OCI-LY1 (cell line): ENCODE measurements around the gene GRAP2.
"Not testable (repeated sequence)": the region's sequence is repeated elsewhere in the genome, so short reads cannot be mapped to it uniquely, and the experiment has no call there.

ENCODE experiments used
- H2AFZ ChIP-seq: fragments of 200-600 bp; sonication (generic), shearing (Covaris generic); 2 replicates; pipeline ENCODE4 v1.6.0; 2014; ENCODE audit warnings: antibody characterized with exemption, mild to moderate bottlenecking, low read length
- H3F3A ChIP-seq: fragments of 200-600 bp; sonication (generic), shearing (Covaris generic); 2 replicates; pipeline ENCODE4 v1.6.0; 2014; ENCODE audit warnings: mild to moderate bottlenecking, antibody characterized with exemption, low read length, moderate library complexity; ENCODE audit not compliant: insufficient read depth
- H3K27ac ChIP-seq: fragments of 200-600 bp; sonication (generic); 2 replicates; pipeline ENCODE4 v1.5.1; 2014; ENCODE audit warnings: low read length, mixed run types, mild to moderate bottlenecking, low read depth; ENCODE audit not compliant: poor library complexity, severe bottlenecking
- H3K27me3 ChIP-seq: fragments of 200-600 bp; sonication (generic); 2 replicates; pipeline ENCODE4 v1.6.0; 2014; ENCODE audit warnings: antibody characterized with exemption, mild to moderate bottlenecking, low read length, moderate library complexity; ENCODE audit not compliant: insufficient read depth
- H3K36me3 ChIP-seq: fragments of 200-600 bp; sonication (generic); 2 replicates; pipeline ENCODE4 v1.6.1; 2014; ENCODE audit warnings: mild to moderate bottlenecking, antibody characterized with exemption, low read length, moderate library complexity, mixed read lengths; ENCODE audit not compliant: insufficient read depth
- H3K4me1 ChIP-seq: fragments of 200-600 bp; sonication (generic); 2 replicates; pipeline ENCODE4 v1.5.1; 2014; ENCODE audit warnings: mild to moderate bottlenecking, low read length, moderate library complexity; ENCODE audit not compliant: insufficient read depth, severe bottlenecking
- H3K4me2 ChIP-seq: fragments of 200-600 bp; sonication (generic), shearing (Covaris generic); 2 replicates; pipeline ENCODE4 v1.6.1; 2014; ENCODE audit warnings: low read length
- H3K4me3 ChIP-seq: fragments of 200-600 bp; sonication (generic); 2 replicates; pipeline ENCODE4 v1.5.1; 2014; ENCODE audit warnings: low read length, low read depth, mild to moderate bottlenecking, mixed read lengths; ENCODE audit not compliant: poor library complexity, severe bottlenecking
- H3K79me2 ChIP-seq: fragments of 200-600 bp; shearing (Covaris generic); 2 replicates; pipeline ENCODE4 v1.6.1; 2016; ENCODE audit warnings: mixed run types, low read length, mixed read lengths; ENCODE audit not compliant: insufficient read depth
- H3K9ac ChIP-seq: fragments of 200-600 bp; sonication (generic), shearing (Covaris generic); 2 replicates; pipeline ENCODE4 v1.6.1; 2014; ENCODE audit warnings: mild to moderate bottlenecking, low read length, mixed read lengths
- H3K9me2 ChIP-seq: fragments of 200-600 bp; sonication (generic), shearing (Covaris generic); 2 replicates; pipeline ENCODE4 v1.6.1; 2014; ENCODE audit warnings: low read depth, mild to moderate bottlenecking, low read length, mixed read lengths
- H3K9me3 ChIP-seq: fragments of 200-600 bp; shearing (Covaris generic); 2 replicates; pipeline ENCODE4 v1.6.1; 2014; ENCODE audit warnings: low read length, mixed read lengths
- H4K20me1 ChIP-seq: fragments of 200-600 bp; sonication (generic), shearing (Covaris generic); 2 replicates; pipeline ENCODE4 v1.6.0; 2016; ENCODE audit warnings: mild to moderate bottlenecking, low read length; ENCODE audit not compliant: insufficient read depth
- EZH2 ChIP-seq: fragments of 200-600 bp; sonication (generic), shearing (Covaris generic); IDR thresholded peaks from 2 replicates; pipeline ENCODE4 v1.8.0; 2017; ENCODE audit warnings: borderline replicate concordance, mixed run types, mild to moderate bottlenecking, antibody characterized with exemption, low read length, moderate library complexity, mixed read lengths
- TF ChIP-seq, protein P1 (sequence below): fragments of 200-600 bp; sonication (generic), shearing (Covaris generic); IDR thresholded peaks from 2 replicates; pipeline ENCODE4 v1.5.1; 2017; ENCODE audit warnings: mild to moderate bottlenecking, antibody characterized with exemption, low read length, moderate library complexity, mixed read lengths

GRAP2 gene

DNA sequence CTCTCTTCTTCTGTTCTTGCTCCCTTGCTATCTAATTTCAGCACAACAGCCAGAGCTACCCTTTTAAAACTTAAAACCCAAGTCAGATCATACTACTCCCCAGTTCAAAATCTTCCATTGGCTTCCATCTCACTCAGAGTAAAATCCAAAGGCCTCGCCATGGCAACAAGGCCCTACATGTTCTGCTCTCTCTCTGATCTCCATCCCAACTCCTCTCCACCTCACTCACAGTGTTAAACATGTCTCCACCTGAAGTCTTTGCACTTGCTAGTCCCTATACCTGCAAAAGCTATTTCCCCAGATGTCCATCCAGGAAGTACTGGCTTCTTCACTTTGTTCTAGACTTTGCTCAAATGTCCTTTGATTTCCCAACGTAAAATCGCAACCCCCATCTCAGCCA, 3.0 kb upstream of the GRAP2 start:
- no peaks in the 10 kb centered on the region for H3K4me1 ChIP-seq
- TF ChIP-seq, protein P1, sequence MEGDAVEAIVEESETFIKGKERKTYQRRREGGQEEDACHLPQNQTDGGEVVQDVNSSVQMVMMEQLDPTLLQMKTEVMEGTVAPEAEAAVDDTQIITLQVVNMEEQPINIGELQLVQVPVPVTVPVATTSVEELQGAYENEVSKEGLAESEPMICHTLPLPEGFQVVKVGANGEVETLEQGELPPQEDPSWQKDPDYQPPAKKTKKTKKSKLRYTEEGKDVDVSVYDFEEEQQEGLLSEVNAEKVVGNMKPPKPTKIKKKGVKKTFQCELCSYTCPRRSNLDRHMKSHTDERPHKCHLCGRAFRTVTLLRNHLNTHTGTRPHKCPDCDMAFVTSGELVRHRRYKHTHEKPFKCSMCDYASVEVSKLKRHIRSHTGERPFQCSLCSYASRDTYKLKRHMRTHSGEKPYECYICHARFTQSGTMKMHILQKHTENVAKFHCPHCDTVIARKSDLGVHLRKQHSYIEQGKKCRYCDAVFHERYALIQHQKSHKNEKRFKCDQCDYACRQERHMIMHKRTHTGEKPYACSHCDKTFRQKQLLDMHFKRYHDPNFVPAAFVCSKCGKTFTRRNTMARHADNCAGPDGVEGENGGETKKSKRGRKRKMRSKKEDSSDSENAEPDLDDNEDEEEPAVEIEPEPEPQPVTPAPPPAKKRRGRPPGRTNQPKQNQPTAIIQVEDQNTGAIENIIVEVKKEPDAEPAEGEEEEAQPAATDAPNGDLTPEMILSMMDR = no peak
- no peak for TF ChIP-seq EZH2

DNA sequence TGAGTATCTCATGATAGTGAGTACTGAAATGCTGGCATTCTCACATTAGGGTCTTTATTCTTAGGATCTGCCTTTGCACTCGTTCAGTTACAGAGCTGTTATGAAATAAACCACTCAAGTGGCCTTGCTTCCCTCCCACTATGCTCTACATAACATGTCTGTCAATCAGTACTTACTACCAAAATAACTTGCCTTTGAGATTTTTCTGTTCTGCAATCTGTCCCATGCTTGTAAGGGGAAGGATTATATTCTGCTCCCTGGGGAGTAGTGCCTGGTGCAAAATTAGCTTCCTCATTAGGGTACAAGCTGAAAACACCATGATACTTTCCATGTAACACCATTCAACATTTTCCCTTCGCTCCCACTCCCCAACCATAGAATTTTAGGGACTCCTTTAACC, 1.9 kb upstream of the GRAP2 start:
- Histone ChIP-seq H3K9me3 (no peaks in the 10 kb centered on the region), H3F3A (no peaks in the 10 kb centered on the region), H3K4me3 (no peak overlapping the region), H3K4me2 (no peak overlapping the region), H3K27ac (no peak overlapping the region), H3K9me2 (no peaks in the 10 kb centered on the region), H3K9ac (no peak overlapping the region), H2AFZ (no peak overlapping the region), H3K4me1 (no peaks in the 10 kb centered on the region), H3K79me2 (no peaks in the 10 kb centered on the region), H3K36me3 (no peaks in the 10 kb centered on the region), H3K27me3 (no peaks in the 10 kb centered on the region), H4K20me1 (no peaks in the 10 kb centered on the region)
- no peak for TF ChIP-seq EZH2
- TF ChIP-seq, protein P1 = no peak

More for the DNA sequence above, 3.0 kb upstream of the GRAP2 start:
- no peaks in the 10 kb centered on the region for H3K9me2 ChIP-seq
- no peaks in the 10 kb centered on the region for H3K9me3 ChIP-seq
- no peak overlapping the region for H3K9ac ChIP-seq
- H3K4me2 ChIP-seq = no peak overlapping the region
- H4K20me1 ChIP-seq = no peaks in the 10 kb centered on the region
- H3F3A ChIP-seq = no peaks in the 10 kb centered on the region
- H3K27me3 ChIP-seq = no peaks in the 10 kb centered on the region
- H3K4me3 ChIP-seq = no peak overlapping the region
- H3K27ac ChIP-seq = no peak overlapping the region
- no peak overlapping the region for H2AFZ ChIP-seq
- no peaks in the 10 kb centered on the region for H3K79me2 ChIP-seq
- no peaks in the 10 kb centered on the region for H3K36me3 ChIP-seq

DNA sequence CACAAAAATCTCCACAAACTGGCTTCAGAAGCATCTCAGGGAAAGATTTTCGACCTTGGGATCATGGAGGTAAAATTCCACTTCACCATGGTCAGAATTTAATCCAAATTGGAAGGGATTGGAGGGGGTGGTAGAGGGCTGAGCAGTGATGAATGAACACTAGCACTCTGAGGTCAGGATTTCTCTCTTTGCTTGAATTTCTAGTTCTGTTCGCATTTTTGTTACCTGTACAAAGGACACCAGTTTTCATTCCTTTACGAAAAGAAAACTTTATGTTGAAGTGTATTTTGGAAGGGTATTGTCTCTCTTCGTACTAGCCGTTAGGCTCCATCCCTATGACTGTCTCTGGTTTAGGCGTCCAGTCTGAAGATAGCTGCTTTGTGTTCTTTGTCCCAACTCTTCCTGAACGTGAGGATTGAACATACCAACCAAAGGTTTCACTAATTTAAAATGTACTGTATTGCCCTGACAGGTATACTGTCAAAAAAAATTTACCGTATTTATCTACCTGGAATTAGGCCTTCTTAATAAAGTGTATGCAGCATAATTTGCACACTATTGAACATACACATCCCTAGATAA, 772 bp downstream of the GRAP2 start:
- no peak for TF ChIP-seq EZH2
- TF ChIP-seq, protein P1 = no peak
- no peaks in the 10 kb centered on the region for H3K4me1 ChIP-seq
- H3K27ac ChIP-seq = no peak overlapping the region
- no peaks in the 10 kb centered on the region for H3K9me2 ChIP-seq
- H3K4me2 ChIP-seq = no peak overlapping the region
- H3F3A ChIP-seq = no peaks in the 10 kb centered on the region
- H3K9ac ChIP-seq = no peak overlapping the region
- no peaks in the 10 kb centered on the region for H3K36me3 ChIP-seq
- no peak overlapping the region for H2AFZ ChIP-seq
- no peaks in the 10 kb centered on the region for H3K27me3 ChIP-seq
- no peaks in the 10 kb centered on the region for H3K79me2 ChIP-seq
- H4K20me1 ChIP-seq = no peaks in the 10 kb centered on the region
- H3K4me3 ChIP-seq = no peak overlapping the region
- H3K9me3 ChIP-seq = no peaks in the 10 kb centered on the region

DNA sequence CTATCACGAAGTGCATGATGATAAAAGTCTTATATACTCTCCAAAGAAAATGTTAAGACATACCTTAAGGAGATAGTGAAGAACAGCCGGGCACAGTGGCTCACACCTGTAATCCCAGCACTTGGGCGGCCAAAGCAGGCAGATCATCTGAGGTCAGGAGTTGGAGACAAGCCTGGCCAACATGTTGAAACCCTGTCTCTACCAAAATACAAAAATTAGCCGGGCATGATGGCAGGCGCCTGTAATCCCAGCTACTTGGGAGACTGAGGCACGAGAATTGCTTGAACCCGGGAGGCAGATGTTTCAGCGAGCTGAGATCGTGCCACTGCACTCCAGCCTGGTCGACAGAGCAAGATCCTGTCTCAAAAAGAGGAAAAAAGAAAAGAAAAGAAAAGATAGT, 3.1 kb downstream of the GRAP2 start:
- not testable (repeated sequence) for H3F3A ChIP-seq, H4K20me1 ChIP-seq, H3K9me2 ChIP-seq, H2AFZ ChIP-seq, H3K36me3 ChIP-seq, H3K9me3 ChIP-seq, H3K9ac ChIP-seq, H3K4me2 ChIP-seq, H3K4me3 ChIP-seq, H3K27ac ChIP-seq, H3K79me2 ChIP-seq, H3K27me3 ChIP-seq, H3K4me1 ChIP-seq
